Osteoblast (primary cell): ENCODE results near the gene TELO2. TPM values are rescaled to one million over a fixed set of nuclear protein-coding genes. Genes with fewer than 3 reads are reported as not detected.

Source experiments
- DNase-seq: peaks from one replicate; pipeline ENCODE4 v3.0.0; 2011; ENCODE audit warnings: low spot score, mixed read lengths; ENCODE audit not compliant: insufficient read length; ENCODE audit errors: missing footprints
- H2AFZ ChIP-seq: 2 replicates; pipeline ENCODE4 v1.6.0; 2011; ENCODE audit warnings: mild to moderate bottlenecking, low read length
- H3K27ac ChIP-seq: 2 replicates; pipeline ENCODE4 v1.5.1; 2011; ENCODE audit warnings: mild to moderate bottlenecking, low read depth, low read length, moderate library complexity
- H3K27me3 ChIP-seq: 2 replicates; pipeline ENCODE4 v1.6.0; 2012; ENCODE audit warnings: mild to moderate bottlenecking, control low read depth, inconsistent platforms, low read length, moderate library complexity; ENCODE audit not compliant: insufficient read depth
- H3K36me3 ChIP-seq: 2 replicates; pipeline ENCODE4 v1.5.1; 2011; ENCODE audit warnings: mild to moderate bottlenecking, low read length, control low read depth, moderate library complexity; ENCODE audit not compliant: insufficient read depth
- H3K4me1 ChIP-seq: 2 replicates; pipeline ENCODE4 v1.5.1; 2011; ENCODE audit warnings: mild to moderate bottlenecking, low read length, control low read depth, moderate library complexity; ENCODE audit not compliant: insufficient read depth
- H3K4me2 ChIP-seq: 2 replicates; pipeline ENCODE4 v1.6.0; 2011; ENCODE audit warnings: mild to moderate bottlenecking, low read length; ENCODE audit not compliant: insufficient read depth
- H3K4me3 ChIP-seq: fragments of 200-600 bp; sonication (generic); 3 replicates; pipeline ENCODE4 v1.5.1; 2012; ENCODE audit warnings: mild to moderate bottlenecking, low read length, inconsistent platforms; ENCODE audit not compliant: insufficient read depth
- H3K79me2 ChIP-seq: 2 replicates; pipeline ENCODE4 v1.6.0; 2012; ENCODE audit warnings: mild to moderate bottlenecking, low read length, control low read depth, inconsistent platforms; ENCODE audit not compliant: insufficient read depth
- H3K9me3 ChIP-seq: 2 replicates; pipeline ENCODE4 v1.5.1; 2011; ENCODE audit warnings: low read depth, low read length, control low read depth
- H4K20me1 ChIP-seq: 2 replicates; pipeline ENCODE4 v1.6.0; 2012; ENCODE audit warnings: mild to moderate bottlenecking, low read length, control low read depth; ENCODE audit not compliant: insufficient read depth
- CTCF ChIP-seq: IDR thresholded peaks from 2 replicates; pipeline ENCODE4 v1.5.1; 2011; ENCODE audit warnings: mild to moderate bottlenecking, low read depth, low read length, moderate library complexity; ENCODE audit errors: extremely low read depth
- total RNA-seq: library from RNA; depleted of rRNA; stranded (reverse); fragments of >200 nt; gene quantifications from 2 replicates; pipeline ENCODE4 v1.2.3, GENCODE V29; 2012

Gene TELO2
- total RNA-seq, 1 donor = 18.1 TPM

DNA sequence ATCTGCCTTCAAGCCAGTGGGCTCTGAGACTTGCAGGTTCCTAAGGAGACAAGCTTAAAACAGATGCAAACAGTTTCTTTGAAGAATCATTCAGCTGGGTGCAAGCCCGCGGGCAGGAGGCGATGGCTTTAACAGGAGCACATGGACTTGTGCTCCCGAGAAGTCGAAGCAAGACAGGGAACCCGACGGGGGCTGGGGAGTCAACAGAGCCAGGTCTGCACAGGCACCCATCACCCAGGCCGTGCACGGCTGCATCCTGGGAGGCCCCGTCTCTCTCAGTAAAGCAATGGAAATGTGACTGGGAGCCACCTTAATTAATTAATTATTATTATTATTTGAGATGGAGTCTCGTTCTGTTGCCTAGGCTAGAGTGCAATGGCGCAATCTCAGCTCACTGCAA is 4.1 kb upstream of the TELO2 start:
- Histone ChIP-seq H2AFZ (no peak overlapping the region), H3K36me3 (no peaks in the 10 kb centered on the region), H3K4me1 (peaks cover 7% of the 10 kb centered on the region), H3K4me3 (no peak overlapping the region), H3K27me3 (no peaks in the 10 kb centered on the region), H3K4me2 (no peak overlapping the region), H3K79me2 (peaks cover 4% of the 10 kb centered on the region), H3K27ac (no peak overlapping the region), H3K9me3 (no peaks in the 10 kb centered on the region), H4K20me1 (no peaks in the 10 kb centered on the region)
- no peak for TF ChIP-seq CTCF
- no peak for DNase-seq

- H3K4me1 ChIP-seq = peaks cover 9% of the 10 kb centered on the region
- H4K20me1 ChIP-seq = peaks cover 7% of the 10 kb centered on the region
- TF ChIP-seq CTCF = no peak
- H3K4me3 ChIP-seq = no peak overlapping the region
- H3K27me3 ChIP-seq = no peaks in the 10 kb centered on the region
- no peak for DNase-seq
- peaks cover 10% of the 10 kb centered on the region for H3K36me3 ChIP-seq
- no peak overlapping the region for H3K27ac ChIP-seq
- H3K9me3 ChIP-seq = no peaks in the 10 kb centered on the region
- no peak overlapping the region for H2AFZ ChIP-seq
- no peak overlapping the region for H3K4me2 ChIP-seq
- peaks cover 26% of the 10 kb centered on the region for H3K79me2 ChIP-seq
Measured at GRCh38 chr16:1491327-1491726, 1.8 kb upstream of the TELO2 start.

GRCh38 chr16:1492082-1492922 is 858 bp upstream of the TELO2 start:
- H4K20me1 ChIP-seq = peaks cover 7% of the 10 kb centered on the region
- DNase-seq = no peak
- no peak for TF ChIP-seq CTCF
- H3K4me1 ChIP-seq = peaks cover 9% of the 10 kb centered on the region
- H3K9me3 ChIP-seq = no peaks in the 10 kb centered on the region
- H3K79me2 ChIP-seq = peaks cover 36% of the 10 kb centered on the region
- H3K27ac ChIP-seq = peak overlapping the region; percentile 84
- peaks cover 12% of the 10 kb centered on the region for H3K36me3 ChIP-seq
- H2AFZ ChIP-seq = peak overlapping the region; percentile 100
- H3K4me2 ChIP-seq = peak overlapping the region; percentile 95
- H3K4me3 ChIP-seq = peak overlapping the region; percentile 85
- no peaks in the 10 kb centered on the region for H3K27me3 ChIP-seq

DNA sequence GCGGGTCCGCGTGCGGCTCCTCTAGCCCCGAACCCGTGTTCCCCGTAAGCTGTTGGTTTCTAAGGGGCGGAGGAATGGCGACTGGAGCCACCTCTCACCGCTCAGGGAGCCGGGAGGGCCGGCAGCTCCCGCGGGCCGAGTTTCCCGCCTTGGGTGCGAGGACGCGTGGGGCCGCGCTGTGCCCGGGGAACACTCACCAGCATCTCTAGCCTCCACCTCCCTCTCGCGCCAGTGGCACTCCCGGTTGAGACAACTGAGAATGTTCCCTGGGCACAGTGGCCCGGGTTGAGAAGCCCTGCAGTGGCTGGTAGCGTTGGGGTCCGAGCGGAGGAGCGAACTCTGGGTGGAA is 560 bp downstream of the TELO2 start:
- H3K4me2 ChIP-seq = peak overlapping the region; percentile 97
- TF ChIP-seq CTCF = no peak
- no peaks in the 10 kb centered on the region for H3K9me3 ChIP-seq
- H2AFZ ChIP-seq = peak overlapping the region; percentile 88
- peaks cover 38% of the 10 kb centered on the region for H3K79me2 ChIP-seq
- H3K27me3 ChIP-seq = no peaks in the 10 kb centered on the region
- H4K20me1 ChIP-seq = peaks cover 7% of the 10 kb centered on the region
- peaks cover 9% of the 10 kb centered on the region for H3K4me1 ChIP-seq
- H3K4me3 ChIP-seq = peak overlapping the region; percentile 85
- peak overlapping the region; percentile 84 for H3K27ac ChIP-seq
- H3K36me3 ChIP-seq = peaks cover 14% of the 10 kb centered on the region
- peak; percentile 96 for DNase-seq
